Ectodermal cell (in vitro differentiated cells): ENCODE data around the gene CRELD2.

Experiments used
- H3K27ac ChIP-seq: 2 replicates; pipeline ENCODE4 v1.7.0; 2013; ENCODE audit warnings: mild to moderate bottlenecking, low read depth, low read length; ENCODE audit not compliant: insufficient read depth, poor library complexity, severe bottlenecking
- H3K27me3 ChIP-seq: 2 replicates; pipeline ENCODE4 v1.7.0; 2013; ENCODE audit warnings: mild to moderate bottlenecking, low read length; ENCODE audit not compliant: insufficient read depth, control insufficient read depth, poor library complexity, severe bottlenecking
- H3K36me3 ChIP-seq: one replicate; pipeline ENCODE4 v1.7.0; 2013; ENCODE audit warnings: low read length; ENCODE audit not compliant: control insufficient read depth, insufficient read depth
- H3K4me1 ChIP-seq: one replicate; pipeline ENCODE4 v1.7.0; 2013; ENCODE audit warnings: low read length; ENCODE audit not compliant: control insufficient read depth, insufficient read depth
- H3K4me3 ChIP-seq: 2 replicates; pipeline ENCODE4 v1.7.0; 2013; ENCODE audit warnings: low read depth, low read length, control low read depth; ENCODE audit not compliant: insufficient read depth
- H3K9me3 ChIP-seq: 2 replicates; pipeline ENCODE4 v1.7.0; 2013; ENCODE audit warnings: mild to moderate bottlenecking, low read length, moderate library complexity; ENCODE audit not compliant: control insufficient read depth
- WGBS, 2 experiments: methylation state at CpG; one replicate each; pipeline ENCODE4 v1.1.7; 2013; ENCODE audit warnings: missing lambda C conversion rate in 2 of 2; 5-methylcytosine and 5-hydroxymethylcytosine counted together

The CRELD2 gene

GRCh38 chr22:49965091-49966040, 46.9 kb downstream of the CRELD2 start:
- H3K9me3 ChIP-seq: no peaks in the 10 kb centered on the region
- H3K27ac ChIP-seq: peak overlapping the region; percentile 16
- H3K27me3 ChIP-seq: peaks cover 13% of the 10 kb centered on the region
- WGBS, 2 experiments: 93 to 94% methylated on average over 22 of the region's 22 CpGs
- H3K36me3 ChIP-seq: peaks cover 16% of the 10 kb centered on the region
- peaks cover 24% of the 10 kb centered on the region for H3K4me1 ChIP-seq
- no peak overlapping the region for H3K4me3 ChIP-seq

DNA sequence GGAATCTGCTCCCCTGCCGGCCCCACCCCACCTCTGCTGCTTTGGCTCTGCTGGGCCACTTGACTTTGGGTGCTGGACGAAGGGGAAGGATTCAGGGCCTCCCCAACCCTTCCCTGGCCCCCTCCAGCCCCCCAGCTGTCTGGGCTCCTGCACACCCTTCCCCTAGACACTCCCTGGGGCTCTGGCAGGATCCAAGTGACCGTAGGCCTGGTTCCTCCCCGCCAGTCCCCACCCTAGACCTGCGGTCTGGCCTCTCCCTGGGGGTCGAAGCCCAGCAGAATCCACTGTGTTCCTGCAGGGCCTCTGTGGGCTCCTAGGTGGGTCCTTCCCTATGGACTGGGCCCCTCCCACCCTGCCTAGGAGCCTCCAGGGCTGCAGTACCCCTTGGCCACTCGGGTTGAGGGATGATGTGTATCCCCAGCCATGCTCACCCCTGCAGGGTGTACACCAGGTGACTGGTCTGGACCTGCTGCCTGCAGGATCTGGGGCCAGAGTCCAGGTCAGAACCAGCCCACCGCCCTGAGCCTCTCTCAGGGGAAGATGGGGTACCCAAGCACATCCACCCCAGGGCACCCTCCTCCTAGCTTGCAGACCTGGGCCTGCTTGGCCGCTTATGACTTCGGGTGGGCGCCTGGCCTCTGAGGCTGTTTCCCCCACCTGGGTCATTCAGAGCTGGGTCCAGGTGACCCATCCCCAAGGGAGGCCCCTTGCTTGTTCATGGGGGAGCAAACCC, 47.8 kb downstream of the CRELD2 start:
- no peaks in the 10 kb centered on the region for H3K9me3 ChIP-seq
- WGBS, 2 experiments: 90 to 93% methylated on average over 11 of the region's 11 CpGs
- H3K4me1 ChIP-seq: peaks cover 24% of the 10 kb centered on the region
- H3K36me3 ChIP-seq: peaks cover 16% of the 10 kb centered on the region
- H3K27ac ChIP-seq: no peak overlapping the region
- H3K27me3 ChIP-seq: peaks cover 19% of the 10 kb centered on the region
- H3K4me3 ChIP-seq: no peak overlapping the region

DNA sequence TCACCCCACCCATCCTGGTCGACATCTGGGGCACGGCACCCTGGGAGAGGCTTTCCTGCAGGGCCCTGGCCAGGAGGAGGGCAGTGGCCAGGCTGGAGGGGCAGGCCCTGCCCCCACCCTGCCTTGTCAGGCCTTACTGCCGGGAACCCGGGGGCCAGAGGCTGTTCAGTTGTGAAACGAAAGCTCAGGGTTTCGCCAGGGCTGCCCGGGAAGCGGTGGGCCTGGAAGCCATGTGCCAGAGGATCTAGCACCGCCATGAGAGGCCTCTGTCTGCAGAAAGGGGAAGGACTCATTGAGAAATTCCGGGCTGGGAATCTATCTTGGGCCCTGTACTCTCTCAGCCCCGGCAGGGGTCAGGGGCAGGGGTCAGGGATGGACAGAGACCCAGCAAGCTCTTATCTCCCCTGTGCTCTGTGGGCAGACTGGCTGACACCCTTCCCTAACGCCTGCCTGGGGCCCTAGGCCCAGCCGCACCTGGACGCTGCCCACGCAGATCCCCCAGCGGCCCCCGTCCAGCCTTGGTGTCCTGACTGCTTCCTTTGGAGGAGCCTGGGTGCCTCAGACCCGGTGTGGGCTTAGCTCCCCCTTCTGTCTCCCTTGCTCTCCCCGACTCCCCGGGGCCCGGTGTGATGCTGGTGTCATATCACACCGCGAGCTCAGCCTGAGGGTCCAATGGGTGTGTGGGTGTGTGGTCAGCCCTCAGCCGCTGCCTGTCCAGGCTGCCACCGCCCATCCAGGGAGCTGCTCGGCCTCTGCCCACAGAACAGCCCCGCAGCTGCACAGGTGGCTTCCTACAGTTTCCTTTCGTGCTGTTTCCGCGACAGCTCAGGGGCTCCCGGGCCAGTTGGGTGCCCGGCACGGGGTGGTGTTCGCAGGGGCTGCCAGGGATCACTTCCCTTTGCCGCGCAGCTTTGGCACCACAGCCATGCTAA, 48.6 kb downstream of the CRELD2 start:
- Histone ChIP-seq H3K27me3 (peaks cover 20% of the 10 kb centered on the region), H3K4me1 (peaks cover 24% of the 10 kb centered on the region), H3K9me3 (no peaks in the 10 kb centered on the region), H3K4me3 (no peak overlapping the region), H3K36me3 (peaks cover 16% of the 10 kb centered on the region), H3K27ac (peak overlapping the region; percentile 44)
- WGBS, 2 experiments: 85 to 87% methylated on average over 36 of the region's 36 CpGs

GRCh38 chr22:49967706-49968208, 49.3 kb downstream of the CRELD2 start:
- peaks cover 14% of the 10 kb centered on the region for H3K36me3 ChIP-seq
- 80 to 81% methylated on average over 18 of the region's 18 CpGs for WGBS, 2 experiments
- no peak overlapping the region for H3K27ac ChIP-seq
- peaks cover 27% of the 10 kb centered on the region for H3K27me3 ChIP-seq
- H3K4me3 ChIP-seq: no peak overlapping the region
- H3K4me1 ChIP-seq: peaks cover 19% of the 10 kb centered on the region
- H3K9me3 ChIP-seq: no peaks in the 10 kb centered on the region

GRCh38 chr22:49968313-49968830, 49.9 kb downstream of the CRELD2 start:
- WGBS, 2 experiments: 91 to 96% methylated on average over 11 of the region's 11 CpGs
- peaks cover 18% of the 10 kb centered on the region for H3K4me1 ChIP-seq
- H3K27me3 ChIP-seq: peaks cover 30% of the 10 kb centered on the region
- no peaks in the 10 kb centered on the region for H3K9me3 ChIP-seq
- H3K27ac ChIP-seq: no peak overlapping the region
- H3K36me3 ChIP-seq: peaks cover 7% of the 10 kb centered on the region
- H3K4me3 ChIP-seq: no peak overlapping the region

- Histone ChIP-seq H3K9me3 (no peaks in the 10 kb centered on the region), H3K27me3 (peaks cover 30% of the 10 kb centered on the region), H3K36me3 (peaks cover under 1% of the 10 kb centered on the region), H3K4me1 (peaks cover 18% of the 10 kb centered on the region), H3K27ac (no peak overlapping the region), H3K4me3 (no peak overlapping the region)
- whole genome bisulfite sequencing, 2 experiments: 93 to 94% methylated on average over 16 of the region's 16 CpGs
Observed at GRCh38 chr22:49968831-49969661, 50.6 kb downstream of the CRELD2 start.

DNA sequence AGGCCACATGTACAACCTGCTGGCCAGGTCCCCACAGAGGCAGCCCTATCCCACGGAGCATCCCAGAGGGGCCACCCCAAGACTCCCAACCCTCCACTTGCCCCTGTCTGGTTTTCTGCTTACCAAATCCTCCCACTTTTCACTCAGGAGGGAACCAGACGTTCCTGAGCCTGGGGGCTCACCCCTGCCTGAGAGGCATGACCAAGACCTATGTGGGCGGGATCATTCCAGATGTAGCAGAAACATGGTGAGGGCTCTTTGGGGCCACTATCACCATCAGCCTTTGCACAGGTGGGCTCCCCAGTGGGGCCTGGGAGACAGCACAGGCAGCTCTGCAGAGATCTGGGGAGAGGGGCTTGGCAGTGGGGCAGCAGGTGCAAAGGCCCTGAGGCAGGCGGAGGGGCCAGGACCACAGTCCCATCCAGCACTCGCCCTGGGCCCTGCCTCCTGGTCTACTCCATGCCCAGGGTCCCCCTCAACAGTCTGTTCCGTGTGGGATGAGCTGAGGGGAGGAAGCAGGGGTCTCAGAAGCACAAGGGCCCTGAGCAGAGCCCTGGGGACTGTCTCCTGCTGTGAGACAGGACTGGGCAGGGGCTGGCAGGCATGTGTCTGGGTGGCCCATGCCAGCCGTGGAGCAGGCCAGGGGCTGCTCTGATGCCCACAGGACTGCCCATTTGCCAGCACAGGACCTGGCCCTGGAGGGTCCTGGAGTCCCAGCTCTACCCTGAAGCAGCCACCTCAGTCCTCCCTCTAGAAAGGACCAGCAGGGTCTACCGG, 51.5 kb downstream of the CRELD2 start:
- WGBS, 2 experiments: 75% methylated on average over 8 of the region's 8 CpGs

DNA sequence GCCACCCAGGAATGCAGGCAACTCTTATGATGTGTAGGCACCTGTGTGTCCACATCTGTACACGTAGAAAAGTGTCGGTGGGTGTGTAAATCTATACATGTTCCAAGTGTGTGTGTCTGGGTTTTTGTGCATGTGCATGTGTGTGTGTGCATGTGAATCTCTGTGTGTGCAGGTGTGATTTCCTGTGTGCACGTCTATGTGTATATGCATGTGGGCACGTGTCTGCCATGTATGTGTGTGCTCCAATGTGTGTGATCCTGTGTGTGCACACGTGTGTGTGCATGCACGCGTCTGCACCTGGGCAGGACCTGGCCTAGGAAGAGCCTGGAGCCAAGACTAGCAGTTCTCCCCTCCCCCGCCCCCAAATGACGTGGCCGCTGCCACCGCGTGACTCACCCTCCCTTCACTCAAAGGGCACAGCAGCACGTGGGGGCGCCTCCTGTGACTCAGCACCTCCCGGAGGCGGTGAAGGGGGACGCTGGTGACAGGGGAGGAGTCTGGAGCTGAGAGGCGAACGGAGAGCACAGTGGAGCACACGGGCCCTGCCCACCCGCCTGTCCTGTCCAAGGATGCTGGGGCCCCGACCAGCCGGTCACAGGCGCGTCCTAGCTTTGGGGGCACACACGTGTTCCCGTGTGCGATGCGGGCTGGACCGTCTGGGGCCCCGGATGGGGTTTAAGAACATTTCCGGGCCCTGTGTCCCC, 52.2 kb downstream of the CRELD2 start:
- H3K4me3 ChIP-seq: peak overlapping the region; percentile 39
- H3K9me3 ChIP-seq: no peaks in the 10 kb centered on the region
- 19 to 20% methylated on average over 32 of the region's 32 CpGs for WGBS, 2 experiments
- H3K4me1 ChIP-seq: peaks cover 18% of the 10 kb centered on the region
- H3K36me3 ChIP-seq: no peaks in the 10 kb centered on the region
- H3K27ac ChIP-seq: no peak overlapping the region
- H3K27me3 ChIP-seq: peaks cover 30% of the 10 kb centered on the region

More for the DNA sequence above, 51.5 kb downstream of the CRELD2 start:
- H3K9me3 ChIP-seq: no peaks in the 10 kb centered on the region
- peaks cover 18% of the 10 kb centered on the region for H3K4me1 ChIP-seq
- peaks cover 30% of the 10 kb centered on the region for H3K27me3 ChIP-seq
- no peak overlapping the region for H3K27ac ChIP-seq
- no peak overlapping the region for H3K4me3 ChIP-seq
- H3K36me3 ChIP-seq: no peaks in the 10 kb centered on the region
